Kidney epithelial cell (primary cell): ENCODE data around the gene GJB5. TPM values are rescaled to one million over a fixed set of nuclear protein-coding genes. Genes with fewer than 3 reads are reported as not detected.

Experiments
- total RNA-seq: library from RNA; depleted of rRNA; stranded (reverse); fragments of >200 nt; gene quantifications from 2 replicates; pipeline ENCODE4 v1.2.3, GENCODE V29; 2015

Gene GJB5
- total RNA-seq, 1 donor from 2014 or later = not detected

Other genes with a start within 250 kb of the GJB5 start
- gene GJB4, start 4.7 kb downstream of the GJB5 start, total RNA-seq = 0.89 and 1.3 TPM in 2 replicates
- gene GJB3, start 26.2 kb downstream of the GJB5 start, total RNA-seq = 29.7 and 30.0 TPM in 2 replicates
- gene GJA4, start 38.0 kb downstream of the GJB5 start, total RNA-seq = not detected in 2 replicates
- gene SMIM12, start 104.7 kb downstream of the GJB5 start, total RNA-seq = 37.1 and 45.2 TPM in 2 replicates
- 0.75 and 0.82 TPM in 2 replicates for gene DLGAP3, start 174.6 kb downstream of the GJB5 start, total RNA-seq
- gene TMEM35B, start 230.3 kb downstream of the GJB5 start, total RNA-seq = 36.0 and 38.1 TPM in 2 replicates